Measurements from ENCODE around the gene SHISA3. TPM values are rescaled to one million over a fixed set of nuclear protein-coding genes. Genes with fewer than 3 reads are reported as not detected.
A peak's percentile ranks its signal among the peaks of the same experiment; 100 is the strongest.

Gene SHISA3
- total and polyA plus RNA-seq, 2 of the 8 experiments (the other 6 are each of a cell fraction or from before 2014, with no cell fraction given), result 2.0 to 9.3 TPM

GRCh38 chr4:42428036-42428435 lies 30.7 kb downstream of the SHISA3 start:
- Histone ChIP-seq H3K36me3 (ENCODE audit: control insufficient read depth in 2 of 4, insufficient read depth in 4 of 4, low read length in 3 of 4) (no peaks in the 10 kb centered on the region), H4K8ac (ENCODE audit: extremely low read depth, insufficient read depth, low read length) (no peak overlapping the region), H3K4me1 (replicated peaks in 1 of 4; ENCODE audit: control insufficient read depth in 3 of 4, insufficient read depth in 4 of 4, low read length in 3 of 4) (peaks cover 5 to 23% (median 15%) of the 10 kb centered on the region in 4 experiments), H4K5ac (ENCODE audit: insufficient read length, low read depth, low read length) (no peak overlapping the region), H2BK15ac (ENCODE audit: low read length) (no peak overlapping the region), H3K79me2 (ENCODE audit: control insufficient read depth in 1 of 2, insufficient read depth in 2 of 2, low read length in 2 of 2) (no peaks in the 10 kb centered on the region), H3K9me3 (ENCODE audit: insufficient read depth in 2 of 2, low read depth in 1 of 2, low read length in 1 of 2) (no peaks in the 10 kb centered on the region), H2AK5ac (ENCODE audit: low read depth, low read length) (0 out of 2 replicates have a peak overlapping the region, but pooled peaks have one; percentile 7), H3K56ac (replicated peaks; ENCODE audit: insufficient read length, low read depth, low read length) (no peak overlapping the region), H3K27me3 (replicated peaks in 1 of 4; ENCODE audit: control insufficient read depth in 3 of 4, extremely low read depth in 1 of 4, insufficient read depth in 3 of 4, low read length in 3 of 4) (peaks cover 0 to 3% (median 0%) of the 10 kb centered on the region in 4 experiments; a peak in 2 of 7 replicates), H3K23ac (ENCODE audit: insufficient read length) (no peak overlapping the region), H4K91ac (replicated peaks; ENCODE audit: insufficient read length, low read length) (no peak overlapping the region), H3K18ac (ENCODE audit: extremely low read depth, low read length) (no peak overlapping the region), H2BK20ac (ENCODE audit: low read length) (peak overlapping the region; percentile 34; the same call in 1 of the 2 replicates), H3K9ac (replicated peaks in 1 of 4; ENCODE audit: extremely low read depth in 1 of 4, low read depth in 3 of 4, low read length in 3 of 4) (no peak overlapping the region), H2BK12ac (ENCODE audit: low read depth, low read length) (no peak overlapping the region), H4K20me1 (replicated peaks in 1 of 2; ENCODE audit: control insufficient read depth in 1 of 2, insufficient read depth in 2 of 2, low read length in 2 of 2) (no peaks in the 10 kb centered on the region), H3K27ac (ENCODE audit: low read depth, low read length) (no peak overlapping the region), H3K4me3 (ENCODE audit: extremely low read depth in 1 of 4, insufficient read depth in 2 of 4, low read depth in 3 of 4, low read length in 4 of 4) (no peak overlapping the region), H3K14ac (ENCODE audit: insufficient read length) (no peak overlapping the region), H3K23me2 (ENCODE audit: low read depth, low read length) (no peaks in the 10 kb centered on the region), H2AFZ (ENCODE audit: low read length) (no peak overlapping the region), H3K4me2 (ENCODE audit: insufficient read depth in 1 of 2, low read depth in 2 of 2, low read length in 2 of 2) (peak overlapping the region; percentile 35 to 41; a peak in 3 of 4 replicates), H3K4ac (replicated peaks; ENCODE audit: insufficient read length, low read depth, low read length) (no peak overlapping the region), H2BK120ac (replicated peaks; ENCODE audit: low read depth, low read length) (no peak overlapping the region), H2BK5ac (ENCODE audit: low read depth, low read length) (no peak overlapping the region), H3K79me1 (ENCODE audit: low read depth, low read length) (no peaks in the 10 kb centered on the region)
- DNase-seq (ENCODE audit: low read depth in 1 of 2, low spot score in 2 of 2) (no peak), FAIRE-seq (peak; percentile 88)
- 32% methylated on average over 2 of the region's 2 CpGs; no CpG with 5 or more reads in 1 of the 2 experiments for WGBS, 2 experiments (ENCODE audit: extremely low coverage in 1 of 2, insufficient coverage in 1 of 2, insufficient read length in 1 of 2, insufficient replicate concordance in 2 of 2, low coverage in 1 of 2, low lambda C conversion rate in 2 of 2, missing lambda C conversion rate in 1 of 2)
- POLR2A ChIA-PET (ENCODE audit: partially characterized antibody), result no interaction called here
- CTCF ChIA-PET (ENCODE audit: partially characterized antibody), result interaction anchor here (0.8 kb wide), 1 partner anchor 39 kb away, joined by 4 read pairs; no protein-coding TSS in a partner anchor
- TF ChIP-seq TEAD4 (IDR thresholded peaks at IDR 0.05; ENCODE audit: low read depth, low read length), result no peak
